Measurements from ENCODE around the gene CAMTA1.

Gene CAMTA1, protein sequence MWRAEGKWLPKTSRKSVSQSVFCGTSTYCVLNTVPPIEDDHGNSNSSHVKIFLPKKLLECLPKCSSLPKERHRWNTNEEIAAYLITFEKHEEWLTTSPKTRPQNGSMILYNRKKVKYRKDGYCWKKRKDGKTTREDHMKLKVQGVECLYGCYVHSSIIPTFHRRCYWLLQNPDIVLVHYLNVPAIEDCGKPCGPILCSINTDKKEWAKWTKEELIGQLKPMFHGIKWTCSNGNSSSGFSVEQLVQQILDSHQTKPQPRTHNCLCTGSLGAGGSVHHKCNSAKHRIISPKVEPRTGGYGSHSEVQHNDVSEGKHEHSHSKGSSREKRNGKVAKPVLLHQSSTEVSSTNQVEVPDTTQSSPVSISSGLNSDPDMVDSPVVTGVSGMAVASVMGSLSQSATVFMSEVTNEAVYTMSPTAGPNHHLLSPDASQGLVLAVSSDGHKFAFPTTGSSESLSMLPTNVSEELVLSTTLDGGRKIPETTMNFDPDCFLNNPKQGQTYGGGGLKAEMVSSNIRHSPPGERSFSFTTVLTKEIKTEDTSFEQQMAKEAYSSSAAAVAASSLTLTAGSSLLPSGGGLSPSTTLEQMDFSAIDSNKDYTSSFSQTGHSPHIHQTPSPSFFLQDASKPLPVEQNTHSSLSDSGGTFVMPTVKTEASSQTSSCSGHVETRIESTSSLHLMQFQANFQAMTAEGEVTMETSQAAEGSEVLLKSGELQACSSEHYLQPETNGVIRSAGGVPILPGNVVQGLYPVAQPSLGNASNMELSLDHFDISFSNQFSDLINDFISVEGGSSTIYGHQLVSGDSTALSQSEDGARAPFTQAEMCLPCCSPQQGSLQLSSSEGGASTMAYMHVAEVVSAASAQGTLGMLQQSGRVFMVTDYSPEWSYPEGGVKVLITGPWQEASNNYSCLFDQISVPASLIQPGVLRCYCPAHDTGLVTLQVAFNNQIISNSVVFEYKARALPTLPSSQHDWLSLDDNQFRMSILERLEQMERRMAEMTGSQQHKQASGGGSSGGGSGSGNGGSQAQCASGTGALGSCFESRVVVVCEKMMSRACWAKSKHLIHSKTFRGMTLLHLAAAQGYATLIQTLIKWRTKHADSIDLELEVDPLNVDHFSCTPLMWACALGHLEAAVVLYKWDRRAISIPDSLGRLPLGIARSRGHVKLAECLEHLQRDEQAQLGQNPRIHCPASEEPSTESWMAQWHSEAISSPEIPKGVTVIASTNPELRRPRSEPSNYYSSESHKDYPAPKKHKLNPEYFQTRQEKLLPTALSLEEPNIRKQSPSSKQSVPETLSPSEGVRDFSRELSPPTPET (N-terminal part only)

GRCh38 chr1:6785318-6785727 is at the start of gene CAMTA1:
Gene CAMTA1 (plus strand): TSS chr1:6785454. CDS start chr1:6785531, 77 bp downstream.
- no peak for DNase-seq

- no peak for DNase-seq
Measured at GRCh38 chr1:6738987-6739676, 46.1 kb upstream of the CAMTA1 start.

DNA sequence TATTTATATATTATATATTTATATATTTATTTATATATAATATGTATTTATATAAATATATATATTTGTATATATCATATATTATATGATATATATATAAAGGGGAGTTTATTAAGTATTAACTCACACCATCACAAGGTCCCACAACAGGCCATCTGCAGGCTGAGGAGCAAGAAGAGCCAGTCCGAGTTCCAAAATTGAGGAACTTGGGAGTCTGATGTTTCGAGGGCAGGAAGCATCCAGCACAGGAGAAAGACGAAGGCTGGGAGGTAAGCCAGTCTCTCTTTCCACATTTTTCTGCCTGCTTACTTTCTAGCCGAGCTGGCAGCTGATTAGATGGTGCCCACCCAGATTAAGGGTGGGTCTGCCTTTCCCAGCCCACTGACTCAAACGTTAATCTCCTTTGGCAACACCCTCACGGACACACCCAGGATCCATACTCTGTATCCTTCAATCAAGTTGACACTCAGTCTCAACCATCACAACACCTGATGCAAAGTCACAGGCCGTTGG is 42.5 kb upstream of the CAMTA1 start:
- peak; percentile 37 for DNase-seq

DNA sequence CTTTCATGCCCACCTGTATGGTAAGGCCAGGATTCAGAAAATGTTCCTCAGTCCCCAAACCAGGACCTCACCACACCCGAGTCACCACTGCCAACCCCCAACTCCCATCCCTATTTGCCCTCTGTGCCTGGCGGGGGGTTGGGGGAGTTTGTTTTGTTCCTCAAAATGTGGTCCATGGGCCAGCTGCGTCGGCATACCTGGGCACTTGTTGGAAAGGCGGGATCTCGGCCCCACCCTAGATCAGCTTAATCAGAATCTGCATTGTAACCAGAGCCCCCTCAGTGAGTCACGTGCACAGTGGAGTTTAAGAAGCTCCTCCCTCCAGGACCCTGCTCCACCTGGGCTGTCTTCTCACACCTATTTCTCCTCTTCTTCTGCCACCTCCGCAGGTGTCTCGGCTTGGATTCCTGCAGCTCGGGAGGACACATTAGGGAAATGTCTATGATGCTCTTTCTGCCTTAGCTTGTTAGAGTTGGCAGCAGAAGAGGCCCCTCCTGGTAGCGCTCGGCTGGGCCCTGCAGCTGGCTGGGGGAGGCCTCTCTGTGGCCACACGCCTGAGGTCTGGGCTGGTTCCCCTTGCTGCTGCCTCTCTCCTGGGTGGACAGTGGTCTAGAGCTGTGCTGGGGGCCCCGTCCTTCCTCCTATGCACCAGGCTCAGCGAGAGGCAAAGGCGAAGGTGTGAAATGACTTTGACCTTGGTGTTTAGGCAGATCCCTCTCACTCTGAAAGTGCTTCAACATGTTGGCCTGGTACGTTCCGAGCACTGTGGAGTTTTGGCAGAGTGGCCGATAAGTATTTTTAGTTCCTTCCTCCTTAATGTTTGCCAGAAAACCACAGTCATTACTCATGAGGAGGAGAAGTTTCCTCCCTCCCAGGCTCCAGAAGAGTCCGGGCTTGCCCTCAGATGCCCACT is 41.8 kb upstream of the CAMTA1 start:
- DNase-seq, result peak; percentile 85

DNA sequence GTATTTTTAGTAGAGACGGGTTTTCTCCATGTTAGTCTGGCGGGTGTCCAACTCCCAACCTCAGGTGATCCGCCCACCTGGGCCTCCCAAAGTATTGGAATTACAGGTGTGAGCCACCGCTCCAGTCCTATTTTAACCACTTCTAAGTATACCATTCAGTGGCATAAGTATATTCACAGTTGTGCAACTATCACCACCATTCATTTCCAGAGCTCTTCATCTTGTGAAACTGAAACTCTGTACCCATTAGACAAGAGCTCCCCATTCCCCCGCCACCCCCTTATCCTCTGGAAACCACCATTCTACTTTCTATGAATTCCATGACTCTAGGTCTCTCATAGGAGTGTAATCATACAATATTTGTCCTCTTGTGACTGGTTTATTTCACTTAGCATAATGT is 40.2 kb upstream of the CAMTA1 start:
- no peak for DNase-seq

GRCh38 chr1:6747674-6748073 is 37.6 kb upstream of the CAMTA1 start:
- no peak for DNase-seq

- no peak for DNase-seq
Measured at GRCh38 chr1:6750490-6750889, 34.8 kb upstream of the CAMTA1 start.

GRCh38 chr1:6753320-6754140 is 31.7 kb upstream of the CAMTA1 start:
- no peak for DNase-seq

- DNase-seq, result no peak
Measured at GRCh38 chr1:6756457-6756856, 28.8 kb upstream of the CAMTA1 start.

GRCh38 chr1:6757719-6758435 is 27.4 kb upstream of the CAMTA1 start:
- DNase-seq, result no peak

DNA sequence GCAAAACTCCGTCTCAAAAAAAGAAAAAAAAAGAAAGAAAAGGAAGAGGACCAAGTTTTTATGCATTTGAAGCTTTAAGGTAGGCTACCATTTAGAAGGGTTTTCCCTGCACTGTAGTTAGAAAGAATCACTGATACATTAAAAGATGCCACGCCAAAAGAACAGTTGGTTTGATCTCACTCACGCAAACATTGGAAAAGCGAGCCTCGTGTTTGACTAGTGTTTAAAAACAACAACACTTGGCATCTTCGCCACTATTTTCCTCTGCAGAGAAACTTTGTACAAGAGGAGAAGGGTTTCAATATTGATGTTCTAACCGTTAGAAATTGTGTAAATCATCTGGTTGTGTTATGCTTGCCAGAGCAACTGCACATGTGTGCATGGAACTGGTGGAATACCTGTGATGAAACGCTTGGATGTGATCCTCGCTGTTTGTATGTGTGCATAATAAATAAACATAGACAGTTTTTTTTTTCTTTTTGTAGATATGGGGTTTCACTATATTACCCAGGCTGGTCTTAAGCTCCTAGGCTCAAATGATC is 24.0 kb upstream of the CAMTA1 start:
- DNase-seq, result no peak

GRCh38 chr1:6762060-6762459 is 23.2 kb upstream of the CAMTA1 start:
- DNase-seq, result no peak

- DNase-seq, result no peak
Measured at GRCh38 chr1:6770751-6771440, 14.4 kb upstream of the CAMTA1 start.

GRCh38 chr1:6771441-6771769 is 13.8 kb upstream of the CAMTA1 start:
- DNase-seq, result no peak

DNA sequence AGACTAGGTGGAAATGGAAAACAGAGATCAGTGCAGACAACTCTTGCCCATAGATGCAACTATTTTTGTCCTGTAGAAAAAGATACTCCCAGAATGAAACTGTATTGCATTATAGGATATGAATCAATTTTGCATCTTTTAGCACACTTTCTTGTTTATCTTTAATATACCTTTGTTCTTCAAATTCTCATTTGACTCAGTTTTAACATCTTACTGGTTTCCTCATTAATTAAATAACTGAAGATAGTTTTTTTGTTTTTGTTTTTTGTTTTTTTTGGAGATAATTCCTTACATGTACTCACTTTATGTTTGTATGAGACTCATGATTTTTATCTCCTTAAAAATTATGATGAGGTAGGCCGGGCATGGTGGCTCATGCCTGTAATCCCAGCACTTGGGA is 10.9 kb upstream of the CAMTA1 start:
- no peak for DNase-seq

DNA sequence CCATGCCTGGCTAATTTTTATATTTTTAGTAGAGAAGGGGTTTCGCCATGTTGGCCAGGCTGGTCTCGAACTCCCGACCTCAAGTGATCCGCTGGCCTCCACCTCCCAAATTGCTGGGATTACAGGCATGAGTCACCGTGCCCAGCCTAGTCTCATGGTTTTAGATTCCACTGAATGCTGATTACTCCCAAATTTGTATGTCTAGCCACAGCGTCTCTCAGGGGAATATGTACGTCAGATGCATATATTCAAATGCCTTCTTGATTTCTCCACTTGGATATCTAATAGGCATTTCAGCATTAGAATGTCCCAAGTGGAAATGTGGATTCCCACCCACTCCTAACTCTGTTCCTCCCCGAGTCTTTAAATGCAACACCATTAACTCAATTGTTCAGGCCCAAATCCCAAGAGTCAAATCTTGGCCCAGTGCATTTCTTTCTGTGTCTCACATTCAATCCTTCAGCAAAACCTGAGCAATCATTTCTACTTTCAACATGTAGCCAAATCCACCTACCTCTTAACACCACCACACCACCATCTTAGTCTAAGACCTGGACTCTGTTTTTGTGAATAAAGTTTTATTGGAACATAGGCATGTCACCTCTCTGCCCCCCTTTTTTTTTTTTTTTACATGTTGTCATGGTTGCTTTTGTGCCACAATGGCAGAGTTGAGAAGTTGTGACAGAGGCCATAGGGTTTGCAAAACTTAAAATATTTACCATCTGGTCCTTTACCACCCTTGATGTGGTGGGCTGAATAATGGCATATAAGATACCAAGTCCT is 9.8 kb upstream of the CAMTA1 start:
- DNase-seq, result no peak

GRCh38 chr1:6776389-6776788 is 8.9 kb upstream of the CAMTA1 start:
- no peak for DNase-seq

GRCh38 chr1:6776895-6777294 is 8.4 kb upstream of the CAMTA1 start:
- no peak for DNase-seq
